A549 treated with ZK216348 at 1 μM for 4 hours (cell line): ENCODE measurements around the gene FHIT. TPM values are rescaled to one million over a fixed set of nuclear protein-coding genes. Genes with fewer than 3 reads are reported as not detected.

Experiments used
- total RNA-seq: library from RNA; stranded (reverse); fragments of 200-300 nt; extraction: Qiagen RNA extraction; gene quantifications from 5 replicates; pipeline ENCODE4 v1.2.3, GENCODE V29; 2022; ENCODE audit warnings: low read depth

FHIT gene
- 0.31 to 3.1 TPM (median 0.54 TPM) in 5 replicates for total RNA-seq

DNA sequence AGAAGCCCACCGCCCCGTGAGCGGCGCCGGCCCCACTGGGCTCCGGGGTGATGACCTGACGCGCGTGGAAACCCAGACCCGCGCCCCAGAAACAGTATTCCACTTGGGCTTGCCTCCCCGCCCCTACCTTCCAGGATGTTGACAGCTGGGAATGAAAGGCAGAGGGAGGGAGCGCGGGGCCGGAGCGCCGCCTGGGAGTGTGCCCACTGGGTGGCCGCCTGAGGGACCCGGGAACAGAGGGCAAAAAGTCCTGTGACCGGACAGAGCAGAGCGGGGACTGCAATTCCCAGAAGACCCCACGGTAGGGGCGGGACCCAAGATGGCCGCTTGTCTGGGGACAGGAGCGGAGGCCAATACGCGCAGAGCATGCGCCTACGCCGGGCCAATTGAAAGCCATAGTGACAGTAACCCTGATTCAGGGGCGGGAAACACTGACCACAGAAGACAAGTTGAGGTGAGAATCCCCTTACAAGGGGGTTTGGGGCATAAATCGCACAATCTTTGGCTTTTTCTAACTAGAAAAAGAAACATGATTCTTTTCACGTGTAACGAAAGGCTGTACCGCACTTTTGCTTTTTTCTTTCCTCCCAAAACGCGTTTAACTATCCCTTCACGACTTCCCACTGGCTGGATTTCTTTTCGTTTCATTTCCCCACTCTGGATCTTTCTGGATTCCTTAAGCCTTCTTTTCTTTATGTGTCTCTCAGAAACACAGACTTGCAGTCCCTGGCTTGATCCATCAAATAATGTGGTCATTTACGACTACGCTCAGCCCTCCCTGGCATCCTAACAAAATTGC is at the start of gene FHIT:
TSS of gene FHIT (minus strand) at position 279 of the 799 bp plus-strand sequence.

